ENCODE data around the gene DES.

GRCh38 chr2:219415580-219416234, 2.5 kb upstream of the DES start:
- TF ChIP-seq POLR2A (IDR thresholded peaks at IDR 0.05), result no peak
- no peak for TF ChIP-seq CTCF (IDR thresholded peaks at IDR 0.05)
- TF ChIP-seq POLR2AphosphoS5 (IDR thresholded peaks at IDR 0.05), result no peak
